A673 (cell line): Measurements from ENCODE around the gene MICAL2. TPM values are rescaled to one million over a fixed set of nuclear protein-coding genes. Genes with fewer than 3 reads are reported as not detected.

Experiments
- BruUV-seq: library from RNA; stranded (reverse); fragments of 400-500 nt; replicated peaks from 2 replicates; lab custom pipeline; 2021; lab: Mats Ljungman, UMichigan
- CTCF ChIA-PET: fragments of 300-600 bp; sonication (Branson Sonifier 250); formaldehyde crosslinking; loops from one replicate; lab custom pipeline; 2022; ENCODE audit warnings: antibody characterized with exemption; lab: Charles Lee
- POLR2A ChIA-PET: fragments of 300-600 bp; sonication (Branson Sonifier 250); formaldehyde crosslinking; loops from one replicate; lab custom pipeline; 2022; ENCODE audit warnings: antibody characterized with exemption; ENCODE audit not compliant: low non-redundant PET; lab: Charles Lee
- DNase-seq: peaks from one replicate; pipeline ENCODE4 v3.0.0-alpha.2; 2015; ENCODE audit warnings: low spot score
- H3K27ac ChIP-seq: fragments of 200-600 bp; sonication (generic); 2 replicates; pipeline ENCODE4 v1.5.1; 2016; ENCODE audit warnings: mixed run types, low read depth, mild to moderate bottlenecking, mixed read lengths, antibody characterized with exemption, low read length; ENCODE audit not compliant: poor library complexity, severe bottlenecking
- H3K27me3 ChIP-seq: fragments of 200-600 bp; sonication (generic); replicated peaks from 2 replicates; pipeline ENCODE4 v1.6.1; 2017; ENCODE audit warnings: mixed run types, low read depth, mild to moderate bottlenecking, mixed read lengths, antibody characterized with exemption, low read length; ENCODE audit not compliant: insufficient read depth, poor library complexity
- H3K36me3 ChIP-seq: fragments of 200-600 bp; sonication (generic); 2 replicates; pipeline ENCODE4 v1.6.1; 2016; ENCODE audit warnings: mixed run types, mild to moderate bottlenecking, mixed read lengths, antibody characterized with exemption, low read length; ENCODE audit not compliant: insufficient read depth, poor library complexity, severe bottlenecking
- H3K4me1 ChIP-seq: fragments of 200-600 bp; sonication (generic); 2 replicates; pipeline ENCODE4 v1.6.1; 2017; ENCODE audit warnings: mixed run types, mild to moderate bottlenecking, mixed read lengths, antibody characterized with exemption, low read length; ENCODE audit not compliant: insufficient read depth, poor library complexity, severe bottlenecking
- H3K4me3 ChIP-seq: fragments of 200-600 bp; sonication (generic); 2 replicates; pipeline ENCODE4 v1.5.1; 2016; ENCODE audit warnings: low read depth, mixed run types, mild to moderate bottlenecking, mixed read lengths, low read length; ENCODE audit not compliant: poor library complexity, severe bottlenecking
- H3K9me3 ChIP-seq: fragments of 200-600 bp; sonication (generic); 2 replicates; pipeline ENCODE4 v1.6.1; 2016; ENCODE audit warnings: mixed run types, low read depth, mild to moderate bottlenecking, mixed read lengths, antibody characterized with exemption, low read length; ENCODE audit not compliant: poor library complexity, severe bottlenecking
- CTCF ChIP-seq: fragments of 300-800, 200-600 bp; sonication (generic); conservative IDR thresholded peaks from 2 replicates; pipeline ENCODE4 v1.5.1; 2017; ENCODE audit warnings: low read depth, mild to moderate bottlenecking, antibody characterized with exemption, low read length, moderate library complexity, mixed read lengths
- EZH2 ChIP-seq: fragments of 200-600 bp; sonication (generic); IDR thresholded peaks from 2 replicates; pipeline ENCODE4 v1.6.1; 2017; ENCODE audit warnings: borderline replicate concordance, low read depth, mild to moderate bottlenecking, mixed read lengths, antibody characterized with exemption, low read length; ENCODE audit not compliant: poor library complexity, severe bottlenecking
- intact Hi-C: fragments of 100-400 bp; cut with micrococcal nuclease; formaldehyde crosslinking; loops from one replicate; pipeline ENCODE4 v1.10.0; 2022; ENCODE audit not compliant: unreplicated experiment
- total RNA-seq: library from RNA; stranded (reverse); gene quantifications from 2 replicates; pipeline ENCODE4 v1.2.3, GENCODE V29; 2021

MICAL2 gene
- total RNA-seq, 1 experiment from 2014 or later: 1.1 TPM

GRCh38 chr11:12131943-12132789 lies 21.8 kb downstream of the MICAL2 start:
- ChIA-PET POLR2A (no interaction called here), CTCF (no interaction called here)
- Histone ChIP-seq H3K4me3 (no peak overlapping the region), H3K27me3 (no peaks in the 10 kb centered on the region), H3K9me3 (no peaks in the 10 kb centered on the region), H3K27ac (no peak overlapping the region), H3K4me1 (no peaks in the 10 kb centered on the region), H3K36me3 (no peaks in the 10 kb centered on the region)
- no peak for TF ChIP-seq EZH2
- TF ChIP-seq CTCF: no peak
- DNase-seq: no peak
- BruUV-seq: no TSS peak
- intact Hi-C loops: no loop called here

- TF ChIP-seq EZH2 (no peak), CTCF (no peak)
- BruUV-seq: no TSS peak
- intact Hi-C loops: no loop called here
- ChIA-PET CTCF (no interaction called here), POLR2A (no interaction called here)
- H3K27me3 ChIP-seq: no peaks in the 10 kb centered on the region
- H3K36me3 ChIP-seq: no peaks in the 10 kb centered on the region
- H3K4me1 ChIP-seq: no peaks in the 10 kb centered on the region
- no peaks in the 10 kb centered on the region for H3K9me3 ChIP-seq
- no peak overlapping the region for H3K27ac ChIP-seq
- no peak for DNase-seq
- H3K4me3 ChIP-seq: no peak overlapping the region
Measured at GRCh38 chr11:12132790-12133145, 22.4 kb downstream of the MICAL2 start.

GRCh38 chr11:12133547-12134235 lies 23.3 kb downstream of the MICAL2 start:
- BruUV-seq: no TSS peak
- ChIA-PET POLR2A (no interaction called here), CTCF (no interaction called here)
- Histone ChIP-seq H3K9me3 (no peaks in the 10 kb centered on the region), H3K27ac (no peak overlapping the region), H3K27me3 (no peaks in the 10 kb centered on the region), H3K4me1 (no peaks in the 10 kb centered on the region), H3K36me3 (no peaks in the 10 kb centered on the region), H3K4me3 (no peak overlapping the region)
- TF ChIP-seq CTCF (no peak), EZH2 (no peak)
- intact Hi-C loops: no loop called here
- no peak for DNase-seq
